SU-DHL-6 (cell line): Measurements from ENCODE around the gene AQP1.

Experiments used
- CTCF ChIP-seq: fragments of 200-600 bp; sonication (generic); IDR thresholded peaks from one replicate; pipeline ENCODE4 v1.5.1; 2017; ENCODE audit warnings: antibody characterized with exemption, mild to moderate bottlenecking, low read length, moderate library complexity; ENCODE audit not compliant: insufficient read depth, poor library complexity, severe bottlenecking
- EZH2phosphoT487 ChIP-seq: fragments of 200-600 bp; sonication (generic), shearing (Covaris generic); conservative IDR thresholded peaks from 2 replicates; pipeline ENCODE4 v1.6.1; 2018; ENCODE audit warnings: mild to moderate bottlenecking, antibody characterized with exemption, low read length, moderate library complexity, mixed read lengths

DNA sequence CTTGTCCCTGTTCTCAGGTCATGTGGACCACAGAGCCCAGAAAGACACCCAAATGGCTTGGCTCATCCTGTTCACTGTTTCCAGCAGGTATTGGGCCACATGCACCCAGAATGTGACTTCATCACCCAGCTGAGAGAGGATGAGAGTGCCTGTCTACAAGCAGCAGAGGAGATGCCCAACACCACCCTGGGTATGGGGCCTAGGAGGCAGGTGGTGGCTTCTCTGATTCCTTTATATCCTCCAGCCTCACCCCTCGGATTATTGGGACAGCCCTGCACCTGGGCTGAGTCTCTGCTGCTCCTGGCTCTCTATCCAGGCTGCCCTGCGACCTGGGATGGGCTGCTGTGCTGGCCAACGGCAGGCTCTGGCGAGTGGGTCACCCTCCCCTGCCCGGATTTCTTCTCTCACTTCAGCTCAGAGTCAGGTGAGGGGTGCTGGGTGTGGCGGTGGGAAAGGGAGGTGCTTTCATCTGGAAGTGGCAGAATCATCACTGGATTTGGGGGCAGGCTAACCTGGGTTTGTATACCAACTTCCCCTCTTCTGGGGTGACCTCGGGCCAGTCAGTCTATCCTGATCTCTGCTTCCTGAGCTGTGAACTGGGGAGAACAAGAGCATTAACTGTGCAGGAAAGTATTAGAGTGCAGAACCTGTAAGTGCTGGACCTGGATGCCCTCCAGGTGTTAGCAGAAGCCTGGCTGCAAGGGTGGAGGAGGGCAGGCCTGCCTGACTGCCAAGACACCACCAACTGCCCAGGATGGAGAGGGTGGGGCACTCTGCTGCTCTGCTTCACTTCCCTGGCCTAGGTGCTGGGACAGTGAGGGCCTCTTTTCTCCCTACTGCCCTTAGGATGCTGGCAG, 57.3 kb downstream of the AQP1 start:
- TF ChIP-seq CTCF (no peak), EZH2phosphoT487 (no peak)
